Endothelial cell (in vitro differentiated cells): ENCODE data around the gene KDM8. TPM values are rescaled to one million over a fixed set of nuclear protein-coding genes. Genes with fewer than 3 reads are reported as not detected.

Experiments used
- DNase-seq: peaks from one replicate; pipeline ENCODE4 v3.0.0; 2021; ENCODE audit warnings: low spot score
- H3K27ac Mint-ChIP-seq: one replicate; pipeline ENCODE4 v1.8.0; 2021; ENCODE audit warnings: mixed read lengths, inconsistent platforms; ENCODE audit not compliant: unreplicated experiment
- H3K27me3 Mint-ChIP-seq: one replicate; pipeline ENCODE4 v1.8.0; 2021; ENCODE audit warnings: mild to moderate bottlenecking, moderate library complexity, mixed read lengths, inconsistent platforms; ENCODE audit not compliant: unreplicated experiment
- H3K36me3 Mint-ChIP-seq: one replicate; pipeline ENCODE4 v1.8.0; 2021; ENCODE audit warnings: mild to moderate bottlenecking, low read depth, mixed read lengths, inconsistent platforms; ENCODE audit not compliant: unreplicated experiment
- H3K4me1 Mint-ChIP-seq: one replicate; pipeline ENCODE4 v1.8.0; 2021; ENCODE audit warnings: mild to moderate bottlenecking, mixed read lengths, inconsistent platforms; ENCODE audit not compliant: unreplicated experiment
- H3K4me3 Mint-ChIP-seq: one replicate; pipeline ENCODE4 v1.8.0; 2021; ENCODE audit warnings: mild to moderate bottlenecking, mixed read lengths, inconsistent platforms; ENCODE audit not compliant: unreplicated experiment
- H3K9me3 Mint-ChIP-seq: one replicate; pipeline ENCODE4 v1.8.0; 2021; ENCODE audit warnings: mixed read lengths, inconsistent platforms; ENCODE audit not compliant: unreplicated experiment
- total RNA-seq: library from RNA; stranded (reverse); fragmentation: NEBNext Ultra II Directional; extraction: Animal tissue kit (Norgen Biotek cat#: 25700); gene quantifications from one replicate; pipeline ENCODE4 v1.2.1, GENCODE V29; 2021; ENCODE audit not compliant: unreplicated experiment
- TF ChIP-seq, protein P1 (sequence below): fragments of 200-600 bp; sonication (generic); IDR thresholded peaks from one replicate; pipeline ENCODE4 v1.5.0; 2021; ENCODE audit warnings: antibody characterized with exemption; ENCODE audit not compliant: unreplicated experiment

KDM8 gene
- total RNA-seq, 1 donor from 2014 or later = 5.7 TPM

DNA sequence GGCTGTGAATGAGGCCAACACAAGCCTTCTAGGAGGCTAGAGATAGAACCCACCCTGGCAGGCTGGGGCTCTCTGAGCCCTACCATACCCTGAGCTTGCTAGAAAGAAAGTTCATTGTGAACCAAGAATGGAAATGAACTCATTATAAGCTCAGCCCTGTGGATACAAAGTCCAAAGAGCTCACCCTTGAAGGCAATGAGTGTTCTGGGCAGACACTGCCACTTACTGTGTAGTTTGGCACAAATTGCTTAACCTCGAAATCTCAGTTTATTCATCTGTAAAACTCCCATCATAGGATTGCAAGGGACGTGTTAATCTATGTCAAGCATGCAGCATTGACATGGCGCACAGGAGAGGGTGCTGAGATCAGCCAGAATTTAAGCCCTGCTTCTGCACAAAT, 5.5 kb downstream of the KDM8 start:
- H3K36me3 Mint-ChIP-seq = no peaks in the 10 kb centered on the region
- H3K27ac Mint-ChIP-seq = no peak overlapping the region
- no peaks in the 10 kb centered on the region for H3K9me3 Mint-ChIP-seq
- TF ChIP-seq, protein P1, sequence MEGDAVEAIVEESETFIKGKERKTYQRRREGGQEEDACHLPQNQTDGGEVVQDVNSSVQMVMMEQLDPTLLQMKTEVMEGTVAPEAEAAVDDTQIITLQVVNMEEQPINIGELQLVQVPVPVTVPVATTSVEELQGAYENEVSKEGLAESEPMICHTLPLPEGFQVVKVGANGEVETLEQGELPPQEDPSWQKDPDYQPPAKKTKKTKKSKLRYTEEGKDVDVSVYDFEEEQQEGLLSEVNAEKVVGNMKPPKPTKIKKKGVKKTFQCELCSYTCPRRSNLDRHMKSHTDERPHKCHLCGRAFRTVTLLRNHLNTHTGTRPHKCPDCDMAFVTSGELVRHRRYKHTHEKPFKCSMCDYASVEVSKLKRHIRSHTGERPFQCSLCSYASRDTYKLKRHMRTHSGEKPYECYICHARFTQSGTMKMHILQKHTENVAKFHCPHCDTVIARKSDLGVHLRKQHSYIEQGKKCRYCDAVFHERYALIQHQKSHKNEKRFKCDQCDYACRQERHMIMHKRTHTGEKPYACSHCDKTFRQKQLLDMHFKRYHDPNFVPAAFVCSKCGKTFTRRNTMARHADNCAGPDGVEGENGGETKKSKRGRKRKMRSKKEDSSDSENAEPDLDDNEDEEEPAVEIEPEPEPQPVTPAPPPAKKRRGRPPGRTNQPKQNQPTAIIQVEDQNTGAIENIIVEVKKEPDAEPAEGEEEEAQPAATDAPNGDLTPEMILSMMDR = no peak
- no peak for DNase-seq
- no peak overlapping the region for H3K4me3 Mint-ChIP-seq
- H3K27me3 Mint-ChIP-seq = peaks cover 6% of the 10 kb centered on the region
- peaks cover 5% of the 10 kb centered on the region for H3K4me1 Mint-ChIP-seq

- Mint-ChIP-seq H3K27me3 (peaks cover 4% of the 10 kb centered on the region), H3K4me3 (no peak overlapping the region), H3K27ac (no peak overlapping the region), H3K36me3 (no peaks in the 10 kb centered on the region), H3K4me1 (no peaks in the 10 kb centered on the region), H3K9me3 (no peaks in the 10 kb centered on the region)
- TF ChIP-seq, protein P1 = no peak
- DNase-seq = no peak
Measured at GRCh38 chr16:27209591-27209990, 6.3 kb downstream of the KDM8 start.

DNA sequence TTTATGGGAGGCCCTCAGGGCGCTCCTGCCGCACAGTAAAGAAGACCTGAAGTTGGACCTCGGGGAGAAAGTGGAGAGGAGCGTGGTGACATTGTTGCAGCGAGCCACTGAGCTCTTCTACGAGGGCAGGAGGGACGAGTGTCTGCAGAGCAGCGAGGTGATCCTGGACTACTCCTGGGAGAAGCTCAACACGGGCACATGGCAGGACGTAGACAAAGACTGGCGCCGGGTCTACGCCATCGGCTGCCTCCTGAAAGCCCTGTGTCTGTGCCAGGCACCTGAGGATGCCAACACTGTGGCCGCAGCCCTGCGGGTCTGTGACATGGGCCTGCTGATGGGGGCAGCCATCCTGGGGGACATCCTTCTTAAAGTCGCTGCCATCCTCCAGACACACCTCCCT, 6.8 kb downstream of the KDM8 start:
- TF ChIP-seq, protein P1 = no peak
- Mint-ChIP-seq H3K9me3 (no peaks in the 10 kb centered on the region), H3K4me1 (no peaks in the 10 kb centered on the region), H3K36me3 (no peaks in the 10 kb centered on the region), H3K27me3 (peaks cover 4% of the 10 kb centered on the region), H3K4me3 (no peak overlapping the region), H3K27ac (no peak overlapping the region)
- DNase-seq = no peak

GRCh38 chr16:27211026-27211425, 7.7 kb downstream of the KDM8 start:
- H3K4me1 Mint-ChIP-seq = no peaks in the 10 kb centered on the region

GRCh38 chr16:27214084-27214961, 11.0 kb downstream of the KDM8 start:
- H3K27ac Mint-ChIP-seq = no peak overlapping the region
- H3K27me3 Mint-ChIP-seq = peaks cover 6% of the 10 kb centered on the region
- peaks cover 4% of the 10 kb centered on the region for H3K36me3 Mint-ChIP-seq
- DNase-seq = no peak
- H3K9me3 Mint-ChIP-seq = no peaks in the 10 kb centered on the region
- TF ChIP-seq, protein P1 = no peak
- no peaks in the 10 kb centered on the region for H3K4me1 Mint-ChIP-seq
- no peak overlapping the region for H3K4me3 Mint-ChIP-seq

More at GRCh38 chr16:27211026-27211425, 7.7 kb downstream of the KDM8 start:
- H3K36me3 Mint-ChIP-seq = peaks cover 4% of the 10 kb centered on the region
- no peaks in the 10 kb centered on the region for H3K9me3 Mint-ChIP-seq
- H3K27ac Mint-ChIP-seq = no peak overlapping the region
- peaks cover 4% of the 10 kb centered on the region for H3K27me3 Mint-ChIP-seq
- H3K4me3 Mint-ChIP-seq = no peak overlapping the region
- TF ChIP-seq, protein P1 = no peak
- no peak for DNase-seq
